CD4-positive, alpha-beta T cell (primary cell): ENCODE data around the gene ANKRD29. TPM values are rescaled to one million over a fixed set of nuclear protein-coding genes. Genes with fewer than 3 reads are reported as not detected.

ENCODE experiments used
- ATAC-seq: fragments of 200-7000 bp; cut with Tn5 transposase; one replicate; pipeline ENCODE4 v1.10.0; 2022; ENCODE audit warnings: mild to moderate bottlenecking; ENCODE audit not compliant: poor library complexity
- CTCF ChIA-PET: fragments of 350-600 bp; sonication (Branson Sonifier 250); formaldehyde crosslinking; loops from one replicate; lab custom pipeline; 2021; ENCODE audit warnings: antibody characterized with exemption, inconsistent platforms; lab: Charles Lee
- POLR2A ChIA-PET: fragments of 350-600 bp; sonication (Branson Sonifier 250); formaldehyde crosslinking; loops from one replicate; lab custom pipeline; 2021; ENCODE audit warnings: antibody characterized with exemption, inconsistent platforms; lab: Charles Lee
- DNase-seq, 14 experiments: peaks; one replicate each; pipeline ENCODE4 v3.0.0-alpha.2; 2013 to 2020; ENCODE audit warnings: mixed read lengths in 2 of 14
- H3K27ac ChIP-seq, 2 donors: one replicate each; pipeline versions ENCODE4 v1.5.1 to v1.7.0; 2013; ENCODE audit warnings: low read length in 2 of 2, low read depth in 1 of 2, mild to moderate bottlenecking in 1 of 2
- H3K27me3 ChIP-seq, 2 experiments: 1 replicate in 1 of 2; 2 replicates in 1 of 2; pipeline versions ENCODE4 v1.6.1 to v1.7.0; 2013; ENCODE audit warnings: low read length in 2 of 2, control low read depth in 1 of 2, mild to moderate bottlenecking in 1 of 2, moderate library complexity in 1 of 2; ENCODE audit not compliant: insufficient read depth in 2 of 2, control insufficient read depth in 1 of 2
- H3K36me3 ChIP-seq: one replicate; pipeline ENCODE4 v1.6.1; 2013; ENCODE audit warnings: low read length, control low read depth; ENCODE audit not compliant: insufficient read depth
- H3K4me1 ChIP-seq: one replicate; pipeline ENCODE4 v1.6.1; 2013; ENCODE audit warnings: low read length, control low read depth; ENCODE audit not compliant: insufficient read depth
- H3K4me3 ChIP-seq: one replicate; pipeline ENCODE4 v1.5.1; 2013; ENCODE audit warnings: mild to moderate bottlenecking, low read length, moderate library complexity
- H3K9me3 ChIP-seq, 2 experiments: 1 replicate in 1 of 2; 2 replicates in 1 of 2; pipeline versions ENCODE4 v1.6.1 to v1.7.0; 2013; ENCODE audit warnings: low read length in 2 of 2, mild to moderate bottlenecking in 2 of 2, control low read depth in 1 of 2, moderate library complexity in 1 of 2; ENCODE audit not compliant: control insufficient read depth in 1 of 2, insufficient read depth in 1 of 2
- H3K27ac Mint-ChIP-seq: one replicate; pipeline ENCODE4 v1.8.0; 2020; ENCODE audit warnings: mixed read lengths
- H3K27me3 Mint-ChIP-seq: one replicate; pipeline ENCODE4 v1.8.0; 2021; ENCODE audit warnings: mixed read lengths
- H3K36me3 Mint-ChIP-seq: one replicate; pipeline ENCODE4 v1.8.0; 2021; ENCODE audit warnings: low read depth, mixed read lengths
- H3K4me1 Mint-ChIP-seq: one replicate; pipeline ENCODE4 v1.8.0; 2021; ENCODE audit warnings: low read depth, mixed read lengths
- H3K4me3 Mint-ChIP-seq: one replicate; pipeline ENCODE4 v1.8.0; 2020; ENCODE audit warnings: mild to moderate bottlenecking, mixed read lengths
- H3K9me3 Mint-ChIP-seq: one replicate; pipeline ENCODE4 v1.8.0; 2020; ENCODE audit warnings: mixed read lengths
- CTCF ChIP-seq: fragments of 200-600 bp; IDR thresholded peaks from one replicate; pipeline ENCODE4 v1.8.0; 2022; ENCODE audit warnings: antibody characterized with exemption, mild to moderate bottlenecking
- intact Hi-C, 2 experiments: fragments of 100-400 bp; cut with DNase I in 1 of 2; cut with micrococcal nuclease in 1 of 2; formaldehyde crosslinking; loops; one replicate each; pipeline versions ENCODE4 v1.15.1 to v1.9.0; 2023 to 2025; cut with DNase I, micrococcal nuclease
- total RNA-seq, 174 experiments: library from RNA in 2 of 174; stranded (reverse) in 2 of 174; gene quantifications; one replicate each; pipeline ENCODE4 v1.2.3 and lab custom pipeline; 2021 to 2026

Gene ANKRD29
- total RNA-seq, 2 experiments from 2014 or later, result 0.28 to 0.58 TPM

DNA sequence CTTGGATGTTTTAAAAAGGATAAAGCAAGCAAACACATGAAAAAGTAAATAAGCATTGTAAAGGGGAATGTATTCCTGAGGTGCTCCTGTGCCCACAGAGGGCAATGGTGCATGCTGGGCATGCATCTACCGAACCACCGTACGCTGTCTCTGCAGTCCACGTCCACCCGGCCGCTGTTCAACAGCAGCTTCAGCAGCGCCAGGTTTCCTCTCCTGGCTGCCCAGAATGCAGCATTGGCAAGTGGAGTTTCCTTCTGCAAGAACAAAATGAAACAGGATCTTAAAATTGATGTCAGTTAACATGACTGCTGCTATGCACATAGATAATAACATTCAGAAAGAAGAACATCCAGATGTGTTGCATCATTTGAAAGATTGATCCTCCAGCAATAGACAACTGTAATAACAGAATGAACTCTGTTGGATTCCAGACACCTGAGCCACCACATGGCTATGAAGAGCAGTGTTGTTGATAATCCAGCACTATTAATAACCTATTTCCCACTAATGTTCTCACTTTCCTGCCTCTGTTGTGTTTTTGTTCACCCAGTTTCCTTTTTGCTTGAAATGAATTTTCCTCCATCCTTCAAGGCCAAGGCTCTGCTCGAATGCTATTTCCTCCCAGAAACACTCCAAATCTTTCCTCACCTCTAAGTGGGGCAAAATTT lies 13.6 kb downstream of the ANKRD29 start:
- ATAC-seq (no peak), DNase-seq (no peak)
- Histone ChIP-seq H3K4me3 (no peak overlapping the region), H3K27ac (no peak overlapping the region), H3K36me3 (no peaks in the 10 kb centered on the region), H3K4me1 (no peaks in the 10 kb centered on the region), H3K9me3 (no peaks in the 10 kb centered on the region), H3K27me3 (no peaks in the 10 kb centered on the region)
- no peaks in the 10 kb centered on the region for H3K36me3 Mint-ChIP-seq
- CTCF ChIA-PET, result no interaction called here
- H3K9me3 Mint-ChIP-seq, result no peaks in the 10 kb centered on the region
- no peaks in the 10 kb centered on the region for H3K4me1 Mint-ChIP-seq
- peaks cover 4% of the 10 kb centered on the region for H3K27me3 Mint-ChIP-seq
- POLR2A ChIA-PET, result no interaction called here
- H3K27ac Mint-ChIP-seq, result no peak overlapping the region
- no peak for TF ChIP-seq CTCF
- intact Hi-C loops, result no loop called here
- H3K4me3 Mint-ChIP-seq, result no peak overlapping the region

DNA sequence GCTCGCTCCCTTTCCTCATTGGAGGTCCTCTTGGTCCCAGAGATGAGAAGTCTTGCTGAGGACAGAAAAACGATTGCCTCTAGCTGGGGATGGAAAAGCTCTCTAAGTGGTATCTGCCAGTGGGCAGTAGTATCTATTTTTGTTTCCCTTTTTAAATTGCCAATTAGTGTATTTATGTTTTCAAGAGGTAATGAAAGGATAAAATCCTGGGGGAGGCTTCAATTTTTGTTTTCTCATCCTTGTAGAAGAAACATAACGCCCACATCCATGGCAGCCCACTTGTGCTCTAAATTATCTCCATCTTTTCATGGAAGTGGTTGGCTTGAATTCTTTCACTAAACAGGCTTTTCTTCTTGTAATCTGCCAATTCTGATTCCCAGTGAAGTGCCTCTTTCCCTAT lies 14.3 kb downstream of the ANKRD29 start:
- no peaks in the 10 kb centered on the region for H3K9me3 ChIP-seq
- Mint-ChIP-seq H3K4me1 (no peaks in the 10 kb centered on the region), H3K36me3 (no peaks in the 10 kb centered on the region), H3K27ac (no peak overlapping the region), H3K27me3 (peaks cover 4% of the 10 kb centered on the region), H3K4me3 (no peak overlapping the region), H3K9me3 (no peaks in the 10 kb centered on the region)
- intact Hi-C loops, result no loop called here
- no peak overlapping the region for H3K4me3 ChIP-seq
- H3K27me3 ChIP-seq, result no peaks in the 10 kb centered on the region
- H3K36me3 ChIP-seq, result no peaks in the 10 kb centered on the region
- DNase-seq, result no peak
- no peak for TF ChIP-seq CTCF
- ATAC-seq, result no peak
- no peaks in the 10 kb centered on the region for H3K4me1 ChIP-seq
- POLR2A ChIA-PET, result no interaction called here
- CTCF ChIA-PET, result interaction anchor here (1.3 kb wide), 1 partner anchor 26 kb away, joined by 3 read pairs; no protein-coding TSS in a partner anchor
- H3K27ac ChIP-seq, result no peak overlapping the region

- H3K4me3 ChIP-seq, result no peak overlapping the region
- CTCF ChIA-PET, result no interaction called here
- H3K9me3 ChIP-seq, result peaks cover 0 to 11% of the 10 kb centered on the region in 2 experiments
- no peak for DNase-seq
- peaks cover 4% of the 10 kb centered on the region for H3K27me3 Mint-ChIP-seq
- H3K27ac Mint-ChIP-seq, result no peak overlapping the region
- no peaks in the 10 kb centered on the region for H3K36me3 ChIP-seq
- ATAC-seq, result no peak
- no peaks in the 10 kb centered on the region for H3K36me3 Mint-ChIP-seq
- H3K4me1 ChIP-seq, result no peaks in the 10 kb centered on the region
- no peaks in the 10 kb centered on the region for H3K27me3 ChIP-seq
- H3K9me3 Mint-ChIP-seq, result no peaks in the 10 kb centered on the region
- H3K4me1 Mint-ChIP-seq, result no peaks in the 10 kb centered on the region
- H3K27ac ChIP-seq, result no peak overlapping the region
- no peak overlapping the region for H3K4me3 Mint-ChIP-seq
- TF ChIP-seq CTCF, result no peak
- POLR2A ChIA-PET, result no interaction called here
- intact Hi-C loops, result no loop called here
Measured at GRCh38 chr18:23646282-23646681, 16.4 kb downstream of the ANKRD29 start.
